NCI-H226 (cell line): ENCODE results near the gene ZDHHC12.
A peak's percentile ranks its signal among the peaks of the same experiment; 100 is the strongest.

ENCODE experiments used
- DNase-seq: peaks from one replicate; pipeline ENCODE4 v3.0.0-alpha.2; 2015

Gene ZDHHC12

GRCh38 chr9:128685636-128686489 lies 38.1 kb downstream of the ZDHHC12 start:
- no peak for DNase-seq

- DNase-seq, result peak; percentile 88
Observed at GRCh38 chr9:128684325-128685199, 39.4 kb downstream of the ZDHHC12 start.

DNA sequence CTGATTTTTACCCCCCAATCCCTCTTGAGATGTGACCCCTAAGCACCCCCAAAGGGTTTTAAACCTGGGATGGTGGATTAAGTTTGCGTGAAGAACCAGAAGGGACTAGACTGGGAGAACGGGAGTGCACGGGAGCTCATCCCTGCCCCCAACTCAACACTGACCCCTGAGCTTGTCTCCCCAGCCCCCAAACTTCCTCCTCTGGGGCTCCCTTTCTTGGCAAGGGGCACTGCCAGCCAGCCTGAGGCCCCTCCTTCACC lies 39.9 kb downstream of the ZDHHC12 start:
- DNase-seq, result no peak

- peak; percentile 87 for DNase-seq
Observed at GRCh38 chr9:128683340-128684064, 40.4 kb downstream of the ZDHHC12 start.

GRCh38 chr9:128677794-128678193 lies 46.1 kb downstream of the ZDHHC12 start:
- DNase-seq, result no peak

DNA sequence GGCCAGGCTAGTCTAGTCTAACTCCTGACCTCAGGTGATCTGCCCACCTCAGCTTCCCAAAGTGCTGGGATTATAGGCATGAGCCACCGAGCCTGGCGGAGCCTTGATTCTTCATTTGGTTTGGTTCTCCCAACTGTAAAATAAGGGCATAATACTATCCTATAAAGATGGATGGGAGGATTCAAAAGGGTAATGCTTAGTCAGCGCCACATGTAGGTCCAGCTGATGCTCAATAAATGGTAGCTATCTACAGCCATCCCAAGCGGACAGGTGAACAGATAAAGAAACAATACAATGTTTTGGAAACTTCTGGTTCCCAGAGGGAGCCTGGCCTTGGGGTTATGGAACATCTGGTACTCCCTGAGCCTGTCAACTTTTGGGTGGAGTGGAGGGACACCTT lies 48.5 kb downstream of the ZDHHC12 start:
- DNase-seq, result no peak
